VCaP (cell line): ENCODE data around the gene MLLT3.

Experiments
- H3K27ac ChIP-seq: fragments of 450-650 bp; 2 replicates; pipeline ENCODE4 v1.5.1; 2017
- CTCF ChIP-seq: fragments of 450-650 bp; conservative IDR thresholded peaks from 2 replicates; pipeline ENCODE4 v1.5.1; 2017; ENCODE audit warnings: mild to moderate bottlenecking, moderate library complexity

MLLT3 gene

GRCh38 chr9:20618361-20618802 lies 3.9 kb downstream of the MLLT3 start:
- H3K27ac ChIP-seq: peak overlapping the region; percentile 90
- no peak for TF ChIP-seq CTCF

GRCh38 chr9:20616808-20617207 lies 5.5 kb downstream of the MLLT3 start:
- H3K27ac ChIP-seq: no peak overlapping the region
- no peak for TF ChIP-seq CTCF

GRCh38 chr9:20614602-20615216 lies 7.6 kb downstream of the MLLT3 start:
- no peak overlapping the region for H3K27ac ChIP-seq
- TF ChIP-seq CTCF: no peak

- no peak overlapping the region for H3K27ac ChIP-seq
- peak; percentile 62 for TF ChIP-seq CTCF
Measured at GRCh38 chr9:20611691-20612287, 10.5 kb downstream of the MLLT3 start.

- TF ChIP-seq CTCF: no peak
- H3K27ac ChIP-seq: no peak overlapping the region
Measured at GRCh38 chr9:20610591-20610990, 11.7 kb downstream of the MLLT3 start.

GRCh38 chr9:20608582-20608981 lies 13.7 kb downstream of the MLLT3 start:
- TF ChIP-seq CTCF: no peak
- no peak overlapping the region for H3K27ac ChIP-seq

GRCh38 chr9:20606652-20607051 lies 15.6 kb downstream of the MLLT3 start:
- TF ChIP-seq CTCF: no peak
- no peak overlapping the region for H3K27ac ChIP-seq
